Mesenchymal stem cell (in vitro differentiated cells and primary cell): Measurements from ENCODE around the gene MAPK8.
A peak's percentile ranks its signal among the peaks of the same experiment; 100 is the strongest.

Experiments
- DNase-seq: peaks from one replicate; pipeline ENCODE4 v3.0.0-alpha.2; 2013
- H2AFZ ChIP-seq: one replicate; pipeline ENCODE4 v1.6.1; 2013; ENCODE audit warnings: low read depth, mild to moderate bottlenecking, control low read depth, inconsistent platforms, low read length, moderate library complexity
- H2AK5ac ChIP-seq: 2 replicates; pipeline ENCODE4 v1.6.1; 2013; ENCODE audit warnings: low read length, moderate library complexity, mild to moderate bottlenecking, inconsistent platforms; ENCODE audit not compliant: severe bottlenecking
- H2BK120ac ChIP-seq: one replicate; pipeline ENCODE4 v1.6.1; 2013; ENCODE audit warnings: low read depth, mild to moderate bottlenecking, inconsistent platforms, low read length, moderate library complexity
- H2BK12ac ChIP-seq, 2 experiments: one replicate each; pipeline ENCODE4 v1.6.1; 2013; ENCODE audit warnings: inconsistent platforms in 2 of 2, low read length in 2 of 2, mild to moderate bottlenecking in 2 of 2, moderate library complexity in 2 of 2, control low read depth in 1 of 2
- H2BK15ac ChIP-seq: one replicate; pipeline ENCODE4 v1.6.1; 2013; ENCODE audit warnings: mild to moderate bottlenecking, low read depth, inconsistent platforms; ENCODE audit not compliant: poor library complexity, severe bottlenecking
- H2BK5ac ChIP-seq: 2 replicates; pipeline ENCODE4 v1.6.1; 2013; ENCODE audit warnings: low read depth, mild to moderate bottlenecking, low read length, control low read depth, inconsistent platforms; ENCODE audit not compliant: poor library complexity, severe bottlenecking
- H3K14ac ChIP-seq, 2 experiments: one replicate each; pipeline ENCODE4 v1.6.1; 2013; ENCODE audit warnings: inconsistent platforms in 2 of 2, low read length in 2 of 2, control low read depth in 1 of 2, mild to moderate bottlenecking in 1 of 2, moderate library complexity in 1 of 2
- H3K18ac ChIP-seq, 2 experiments: one replicate each; pipeline ENCODE4 v1.6.1; 2013; ENCODE audit warnings: inconsistent platforms in 2 of 2, low read length in 2 of 2, control low read depth in 1 of 2, low read depth in 1 of 2, mild to moderate bottlenecking in 1 of 2
- H3K23ac ChIP-seq, 2 experiments: one replicate each; pipeline ENCODE4 v1.6.1; 2013; ENCODE audit warnings: inconsistent platforms in 2 of 2, low read length in 2 of 2, mild to moderate bottlenecking in 2 of 2, moderate library complexity in 2 of 2, control low read depth in 1 of 2
- H3K27ac ChIP-seq: 2 replicates; pipeline ENCODE4 v1.5.1; 2013; ENCODE audit warnings: mild to moderate bottlenecking, moderate library complexity, low read length, control low read depth, inconsistent platforms; ENCODE audit not compliant: poor library complexity, severe bottlenecking
- H3K27me3 ChIP-seq, 2 experiments: 2 replicates each; pipeline versions ENCODE4 v1.6.1 to v1.7.0; 2013; ENCODE audit warnings: low read length in 2 of 2, mild to moderate bottlenecking in 2 of 2, moderate library complexity in 2 of 2, control low read depth in 1 of 2, inconsistent platforms in 1 of 2; ENCODE audit not compliant: control insufficient read depth in 1 of 2, insufficient read depth in 1 of 2
- H3K36me3 ChIP-seq, 2 experiments: 2 replicates each; pipeline versions ENCODE4 v1.6.1 to v1.7.0; 2013; ENCODE audit warnings: low read length in 2 of 2, control low read depth in 1 of 2, inconsistent platforms in 1 of 2, low read depth in 1 of 2, mild to moderate bottlenecking in 1 of 2; ENCODE audit not compliant: insufficient read depth in 2 of 2, control insufficient read depth in 1 of 2
- H3K4ac ChIP-seq, 2 experiments: one replicate each; pipeline ENCODE4 v1.6.1; 2013; ENCODE audit warnings: inconsistent platforms in 2 of 2, low read length in 2 of 2, mild to moderate bottlenecking in 2 of 2, moderate library complexity in 2 of 2, control low read depth in 1 of 2, low read depth in 1 of 2
- H3K4me1 ChIP-seq: 2 replicates; pipeline ENCODE4 v1.6.1; 2013; ENCODE audit warnings: low read depth, low read length, control low read depth; ENCODE audit not compliant: control insufficient read depth, insufficient read depth
- H3K4me2 ChIP-seq: 2 replicates; pipeline ENCODE4 v1.6.1; 2013; ENCODE audit warnings: low read length, mild to moderate bottlenecking, inconsistent platforms; ENCODE audit not compliant: poor library complexity, severe bottlenecking
- H3K4me3 ChIP-seq, 2 experiments: 2 replicates each; pipeline versions ENCODE4 v1.5.1 to v1.7.0; 2013; ENCODE audit warnings: low read length in 2 of 2, mild to moderate bottlenecking in 2 of 2, control low read depth in 1 of 2, low read depth in 1 of 2; ENCODE audit not compliant: insufficient read depth in 1 of 2
- H3K79me1 ChIP-seq: replicated peaks from 2 replicates; pipeline ENCODE4 v1.6.1; 2013; ENCODE audit warnings: mild to moderate bottlenecking, control low read depth, low read length, inconsistent platforms; ENCODE audit not compliant: poor library complexity, severe bottlenecking
- H3K9ac ChIP-seq: 2 replicates; pipeline ENCODE4 v1.7.0; 2013; ENCODE audit warnings: mild to moderate bottlenecking, low read length, moderate library complexity
- H3K9me3 ChIP-seq: 2 replicates; pipeline ENCODE4 v1.7.0; 2013; ENCODE audit warnings: mild to moderate bottlenecking, low read length; ENCODE audit not compliant: control insufficient read depth
- H4K8ac ChIP-seq: one replicate; pipeline ENCODE4 v1.6.1; 2013; ENCODE audit warnings: inconsistent platforms, mild to moderate bottlenecking, low read length, moderate library complexity
- H4K91ac ChIP-seq: one replicate; pipeline ENCODE4 v1.6.1; 2013; ENCODE audit warnings: mild to moderate bottlenecking, low read length, inconsistent platforms
- WGBS: methylation state at CpG from one replicate; pipeline ENCODE4 v1.1.7; 2013; ENCODE audit warnings: mixed read lengths; 5-methylcytosine and 5-hydroxymethylcytosine counted together

The MAPK8 gene

DNA sequence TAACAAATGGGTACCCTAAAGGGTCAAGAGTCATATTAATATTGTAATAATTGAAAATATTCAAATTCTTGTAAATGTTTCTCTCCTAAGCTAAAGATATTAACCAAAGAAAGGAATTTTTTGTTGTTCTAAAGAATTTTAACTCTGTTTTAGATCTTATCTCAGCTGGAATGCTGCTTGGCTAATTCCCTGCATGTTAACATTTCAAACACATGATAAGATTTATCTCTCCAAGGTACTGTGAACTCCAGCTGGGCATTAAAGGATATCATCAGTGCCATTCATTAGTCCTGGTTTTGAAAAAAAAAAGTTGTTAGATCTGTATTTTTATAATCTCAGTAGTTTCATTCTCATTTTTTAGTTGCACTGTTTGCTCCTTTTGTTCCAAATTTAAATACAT lies 76.9 kb downstream of the MAPK8 start:
- no peak overlapping the region for H2BK5ac ChIP-seq
- no peak overlapping the region for H3K14ac ChIP-seq
- no peak for DNase-seq
- peaks cover 3% of the 10 kb centered on the region for H3K4me1 ChIP-seq
- H2BK12ac ChIP-seq: no peak overlapping the region
- no peak overlapping the region for H2AK5ac ChIP-seq
- H3K27me3 ChIP-seq: no peaks in the 10 kb centered on the region
- no peak overlapping the region for H2AFZ ChIP-seq
- H3K36me3 ChIP-seq: no peaks in the 10 kb centered on the region
- H3K4ac ChIP-seq: no peak overlapping the region
- H3K9ac ChIP-seq: no peak overlapping the region
- H3K23ac ChIP-seq: no peak overlapping the region
- no peak overlapping the region for H4K8ac ChIP-seq
- H3K9me3 ChIP-seq: no peaks in the 10 kb centered on the region
- H3K18ac ChIP-seq: no peak overlapping the region
- no peak overlapping the region for H2BK15ac ChIP-seq
- no peak overlapping the region for H3K4me2 ChIP-seq
- no peak overlapping the region for H3K27ac ChIP-seq
- no peak overlapping the region for H4K91ac ChIP-seq
- H3K79me1 ChIP-seq: peaks cover 20% of the 10 kb centered on the region
- no peak overlapping the region for H3K4me3 ChIP-seq
- no peak overlapping the region for H2BK120ac ChIP-seq

- Histone ChIP-seq H2AK5ac (no peak overlapping the region), H3K27ac (no peak overlapping the region), H3K4me2 (no peak overlapping the region), H4K8ac (no peak overlapping the region), H2BK12ac (no peak overlapping the region), H3K79me1 (peaks cover 22% of the 10 kb centered on the region), H3K4ac (no peak overlapping the region), H2BK15ac (no peak overlapping the region), H3K18ac (no peak overlapping the region), H3K4me1 (peaks cover 3% of the 10 kb centered on the region), H2BK5ac (no peak overlapping the region), H3K14ac (no peak overlapping the region), H4K91ac (no peak overlapping the region), H2AFZ (no peak overlapping the region), H3K23ac (no peak overlapping the region), H3K4me3 (no peak overlapping the region), H3K27me3 (no peaks in the 10 kb centered on the region), H2BK120ac (no peak overlapping the region), H3K9ac (no peak overlapping the region), H3K9me3 (no peaks in the 10 kb centered on the region), H3K36me3 (no peaks in the 10 kb centered on the region)
- peak; percentile 21 for DNase-seq
Measured at GRCh38 chr10:48384699-48384982, 78.2 kb downstream of the MAPK8 start.

- H2BK120ac ChIP-seq: no peak overlapping the region
- H3K23ac ChIP-seq: no peak overlapping the region
- no peak overlapping the region for H2BK15ac ChIP-seq
- WGBS: 75% methylated on average over 2 of the region's 2 CpGs
- H3K4ac ChIP-seq: no peak overlapping the region
- H3K36me3 ChIP-seq: no peaks in the 10 kb centered on the region
- no peak overlapping the region for H3K27ac ChIP-seq
- peaks cover 2% of the 10 kb centered on the region for H3K4me1 ChIP-seq
- H3K18ac ChIP-seq: no peak overlapping the region
- peaks cover 21% of the 10 kb centered on the region for H3K79me1 ChIP-seq
- no peak overlapping the region for H3K9ac ChIP-seq
- H3K9me3 ChIP-seq: no peaks in the 10 kb centered on the region
- H4K8ac ChIP-seq: no peak overlapping the region
- no peak overlapping the region for H2BK12ac ChIP-seq
- H2AFZ ChIP-seq: no peak overlapping the region
- no peak overlapping the region for H2AK5ac ChIP-seq
- no peak overlapping the region for H2BK5ac ChIP-seq
- no peaks in the 10 kb centered on the region for H3K27me3 ChIP-seq
- no peak overlapping the region for H3K14ac ChIP-seq
- DNase-seq: peak; percentile 22
- H3K4me2 ChIP-seq: no peak overlapping the region
- no peak overlapping the region for H4K91ac ChIP-seq
- no peak overlapping the region for H3K4me3 ChIP-seq
Measured at GRCh38 chr10:48389272-48389671, 82.8 kb downstream of the MAPK8 start.

DNA sequence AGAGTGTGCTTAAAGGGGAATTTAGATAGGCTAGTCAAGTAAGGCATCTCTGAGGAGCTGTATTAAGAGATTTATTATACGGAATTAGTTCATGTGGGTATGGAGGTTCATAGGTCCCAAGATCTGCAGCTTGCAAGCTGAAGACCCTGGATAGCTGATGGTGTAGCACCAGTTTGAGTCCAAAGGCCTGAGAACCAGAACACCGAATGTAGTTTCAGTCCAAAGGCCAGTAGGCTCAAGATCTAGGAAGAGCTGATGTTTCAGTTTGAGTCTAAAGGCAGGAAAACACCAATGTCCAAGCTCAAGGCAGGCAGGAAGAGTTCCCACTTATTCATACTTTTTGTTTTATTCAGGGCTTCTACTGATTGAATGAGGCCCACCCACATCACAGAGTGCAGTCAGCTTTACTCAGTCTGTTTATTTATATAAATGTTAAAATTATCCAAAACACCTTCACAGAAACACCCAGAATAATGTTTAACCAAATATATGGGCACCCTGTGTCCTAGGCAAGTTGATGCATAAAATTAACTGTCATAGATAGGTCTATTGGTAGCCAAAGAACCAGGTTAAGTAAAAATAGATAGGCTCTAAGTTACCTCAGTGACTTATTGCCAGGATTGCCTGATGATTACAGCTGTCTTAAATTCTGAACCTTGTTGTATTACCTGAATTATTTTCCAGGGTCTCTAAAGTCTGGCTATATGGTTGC lies 83.5 kb downstream of the MAPK8 start:
- no peak overlapping the region for H3K4me3 ChIP-seq
- H3K27ac ChIP-seq: no peak overlapping the region
- no peaks in the 10 kb centered on the region for H3K9me3 ChIP-seq
- H2BK5ac ChIP-seq: no peak overlapping the region
- no peak overlapping the region for H2BK120ac ChIP-seq
- peaks cover 19% of the 10 kb centered on the region for H3K79me1 ChIP-seq
- DNase-seq: no peak
- H3K36me3 ChIP-seq: no peaks in the 10 kb centered on the region
- no peak overlapping the region for H2AK5ac ChIP-seq
- no peak overlapping the region for H3K14ac ChIP-seq
- H4K91ac ChIP-seq: no peak overlapping the region
- H2BK15ac ChIP-seq: no peak overlapping the region
- H2BK12ac ChIP-seq: no peak overlapping the region
- 99% methylated on average over 2 of the region's 2 CpGs for WGBS
- H3K23ac ChIP-seq: no peak overlapping the region
- H3K4me1 ChIP-seq: peaks cover 2% of the 10 kb centered on the region
- H3K18ac ChIP-seq: no peak overlapping the region
- no peak overlapping the region for H3K4ac ChIP-seq
- no peak overlapping the region for H3K9ac ChIP-seq
- no peak overlapping the region for H3K4me2 ChIP-seq
- no peak overlapping the region for H2AFZ ChIP-seq
- H4K8ac ChIP-seq: no peak overlapping the region
- H3K27me3 ChIP-seq: no peaks in the 10 kb centered on the region
